CD14-positive monocyte (primary cell): ENCODE results near the gene IDH1. TPM values are rescaled to one million over a fixed set of nuclear protein-coding genes. Genes with fewer than 3 reads are reported as not detected.

Source experiments
- DNase-seq, 3 donors: peaks; one replicate each; pipeline ENCODE4 v3.0.0-alpha.2; 2011 to 2022
- H2AFZ ChIP-seq: 2 replicates; pipeline ENCODE4 v1.6.0; 2012; ENCODE audit warnings: mild to moderate bottlenecking, low read depth, low read length, inconsistent platforms; ENCODE audit not compliant: insufficient read depth, poor library complexity, severe bottlenecking
- H3K27ac ChIP-seq, 2 donors: 1 replicate in 1 of 2; 2 replicates in 1 of 2; pipeline ENCODE4 v1.5.1; 2012 to 2013; ENCODE audit warnings: low read length in 2 of 2, control low read depth in 1 of 2, inconsistent platforms in 1 of 2, low read depth in 1 of 2, mild to moderate bottlenecking in 1 of 2
- H3K27me3 ChIP-seq, 2 donors: one replicate each; pipeline versions ENCODE4 v1.6.0 to v1.6.1; 2011 to 2013; ENCODE audit warnings: low read length in 2 of 2; ENCODE audit not compliant: control insufficient read depth in 2 of 2, insufficient read depth in 2 of 2
- H3K36me3 ChIP-seq, 2 donors: replicated peaks in 1 of 2; 1 replicate in 1 of 2; 2 replicates in 1 of 2; pipeline versions ENCODE4 v1.5.1 to v1.6.1; 2012 to 2013; ENCODE audit warnings: low read length in 2 of 2, control low read depth in 1 of 2, inconsistent platforms in 1 of 2, mild to moderate bottlenecking in 1 of 2; ENCODE audit not compliant: insufficient read depth in 2 of 2, control insufficient read depth in 1 of 2
- H3K4me1 ChIP-seq, 2 donors: 1 replicate in 1 of 2; 2 replicates in 1 of 2; pipeline versions ENCODE4 v1.5.1 to v1.6.1; 2012 to 2013; ENCODE audit warnings: low read length in 2 of 2, control low read depth in 1 of 2, inconsistent platforms in 1 of 2, mild to moderate bottlenecking in 1 of 2, moderate library complexity in 1 of 2; ENCODE audit not compliant: insufficient read depth in 2 of 2, control insufficient read depth in 1 of 2
- H3K4me2 ChIP-seq: replicated peaks from 2 replicates; pipeline ENCODE3; 2012; ENCODE audit warnings: low read length, moderate library complexity, mild to moderate bottlenecking; ENCODE audit not compliant: poor library complexity, severe bottlenecking; ENCODE audit errors: extremely low read depth
- H3K4me3 ChIP-seq, 3 experiments: fragments of 200-600 bp in 1 of 3; sonication (generic) in 1 of 3; replicated peaks in 1 of 3; 1 replicate in 2 of 3; 2 replicates in 1 of 3; pipeline ENCODE4 v1.5.1; 2011 to 2013; ENCODE audit warnings: low read length in 3 of 3, mild to moderate bottlenecking in 3 of 3, control low read depth in 2 of 3, low read depth in 2 of 3, inconsistent platforms in 1 of 3, moderate library complexity in 1 of 3
- H3K79me2 ChIP-seq: 2 replicates; pipeline ENCODE4 v1.6.0; 2012; ENCODE audit warnings: mild to moderate bottlenecking, control low read depth, inconsistent platforms, low read length, moderate library complexity; ENCODE audit not compliant: insufficient read depth
- H3K9ac ChIP-seq: 2 replicates; pipeline ENCODE4 v1.6.0; 2017; ENCODE audit warnings: low read length, mild to moderate bottlenecking; ENCODE audit not compliant: insufficient read depth, poor library complexity, severe bottlenecking
- H3K9me3 ChIP-seq, 2 donors: replicated peaks in 1 of 2; 1 replicate in 1 of 2; 2 replicates in 1 of 2; pipeline versions ENCODE4 v1.5.1 to v1.6.1; 2012 to 2013; ENCODE audit warnings: low read length in 2 of 2, control low read depth in 1 of 2; ENCODE audit not compliant: control insufficient read depth in 1 of 2, insufficient read depth in 1 of 2
- H4K20me1 ChIP-seq: 2 replicates; pipeline ENCODE4 v1.6.0; 2012; ENCODE audit warnings: mild to moderate bottlenecking, low read length, control low read depth, moderate library complexity; ENCODE audit not compliant: insufficient read depth
- H3K27ac Mint-ChIP-seq, 7 donors: one replicate each; pipeline ENCODE4 v1.8.0; 2020; ENCODE audit warnings: mild to moderate bottlenecking in 7 of 7, mixed read lengths in 7 of 7, moderate library complexity in 6 of 7, inconsistent platforms in 2 of 7
- H3K27me3 Mint-ChIP-seq, 3 donors: one replicate each; pipeline ENCODE4 v1.8.0; 2021 to 2022; ENCODE audit warnings: low read depth in 3 of 3, mild to moderate bottlenecking in 3 of 3, mixed read lengths in 3 of 3, moderate library complexity in 3 of 3, inconsistent platforms in 1 of 3
- H3K36me3 Mint-ChIP-seq, 2 donors: one replicate each; pipeline ENCODE4 v1.8.0; 2020; ENCODE audit warnings: mixed read lengths in 2 of 2, inconsistent platforms in 1 of 2, mild to moderate bottlenecking in 1 of 2
- H3K4me1 Mint-ChIP-seq: one replicate; pipeline ENCODE4 v1.8.0; 2020; ENCODE audit warnings: mild to moderate bottlenecking, mixed read lengths
- H3K4me3 Mint-ChIP-seq, 2 donors: one replicate each; pipeline ENCODE4 v1.8.0; 2020; ENCODE audit warnings: mild to moderate bottlenecking in 2 of 2, mixed read lengths in 2 of 2, moderate library complexity in 1 of 2
- H3K9me3 Mint-ChIP-seq, 7 donors: one replicate each; pipeline ENCODE4 v1.8.0; 2020 to 2022; ENCODE audit warnings: mixed read lengths in 7 of 7, mild to moderate bottlenecking in 6 of 7, moderate library complexity in 6 of 7, inconsistent platforms in 2 of 7
- CTCF ChIP-seq: fragments of 200-600 bp; IDR thresholded peaks from one replicate; pipeline ENCODE4 v1.8.0; 2022; ENCODE audit warnings: antibody characterized with exemption, mild to moderate bottlenecking
- WGBS: methylation state at CpG from one replicate; pipeline ENCODE4 v1.1.5; 2013; ENCODE audit warnings: missing lambda C conversion rate; ENCODE audit not compliant: insufficient coverage; 5-methylcytosine and 5-hydroxymethylcytosine counted together
- intact Hi-C, 2 donors: fragments of 100-400 bp; cut with micrococcal nuclease; formaldehyde crosslinking; loops; one replicate each; pipeline versions ENCODE4 v1.15.0 to v1.15.1; 2023
- polyA plus RNA-seq, 3 donors: library from polyadenylated mRNA; depleted of rRNA in 1 of 3; unstranded in 2 of 3; stranded (reverse) in 1 of 3; fragments of 300-500 nt in 2 of 3; fragments of >200 nt in 1 of 3; fragmentation: Illumina TruSeq in 2 of 3; gene quantifications; 1 replicate in 2 of 3; 2 replicates in 1 of 3; pipeline ENCODE4 v1.2.3, GENCODE V29; 2012 to 2021

IDH1 gene
- polyA plus RNA-seq, 3 donors = 33.6 to 120 (median 115) TPM

GRCh38 chr2:208294482-208295024 lies 39.7 kb upstream of the IDH1 start:
- no peak overlapping the region for H3K4me3 ChIP-seq
- no peaks in the 10 kb centered on the region for H3K27me3 Mint-ChIP-seq
- intact Hi-C loops = no loop called here
- H3K4me1 Mint-ChIP-seq = peaks cover 40% of the 10 kb centered on the region
- H3K27me3 ChIP-seq = no peaks in the 10 kb centered on the region
- H3K36me3 ChIP-seq = peaks cover 39 to 62% of the 10 kb centered on the region in 2 donors
- H3K4me2 ChIP-seq = no peak overlapping the region
- WGBS = no CpG with 5 or more reads among the region's 4 CpGs
- H3K79me2 ChIP-seq = peaks cover 82% of the 10 kb centered on the region
- H3K36me3 Mint-ChIP-seq = peaks cover 55 to 71% of the 10 kb centered on the region in 2 donors
- H3K4me1 ChIP-seq = peaks cover 22 to 28% of the 10 kb centered on the region in 2 donors
- no peak overlapping the region for H3K4me3 Mint-ChIP-seq
- peak in 2 of 3 donors; percentile 1 to 29 for DNase-seq
- H3K9me3 ChIP-seq = peaks cover 0 to 9% of the 10 kb centered on the region in 2 donors
- peak overlapping the region in 1 of 2 donors; percentile 67 for H3K27ac ChIP-seq
- no peak overlapping the region for H2AFZ ChIP-seq
- peak overlapping the region; percentile 24 to 80 (median 70) for H3K27ac Mint-ChIP-seq
- peaks cover 0 to 7% (median 4%) of the 10 kb centered on the region in 7 donors for H3K9me3 Mint-ChIP-seq
- H3K9ac ChIP-seq = no peak overlapping the region
- H4K20me1 ChIP-seq = peaks cover 82% of the 10 kb centered on the region
- no peak for TF ChIP-seq CTCF

- peaks cover 44% of the 10 kb centered on the region for H4K20me1 ChIP-seq
- no CpG with 5 or more reads among the region's 4 CpGs for WGBS
- H3K79me2 ChIP-seq = peaks cover 66% of the 10 kb centered on the region
- peaks cover 62 to 83% of the 10 kb centered on the region in 2 donors for H3K36me3 ChIP-seq
- H3K4me3 Mint-ChIP-seq = peak overlapping the region in 1 of 2 donors; percentile 43
- H3K4me1 ChIP-seq = peaks cover 5% of the 10 kb centered on the region in 2 donors
- DNase-seq = no peak
- H3K4me3 ChIP-seq = no peak overlapping the region
- no peak overlapping the region for H3K9ac ChIP-seq
- H3K36me3 Mint-ChIP-seq = peaks cover 64 to 72% of the 10 kb centered on the region in 2 donors
- no peak overlapping the region for H3K4me2 ChIP-seq
- no peak overlapping the region for H2AFZ ChIP-seq
- intact Hi-C loops = no loop called here
- H3K9me3 Mint-ChIP-seq = peaks cover 0 to 9% (median 4%) of the 10 kb centered on the region in 7 donors
- H3K27me3 ChIP-seq = no peaks in the 10 kb centered on the region
- H3K27me3 Mint-ChIP-seq = no peaks in the 10 kb centered on the region
- peaks cover 9% of the 10 kb centered on the region for H3K4me1 Mint-ChIP-seq
- H3K27ac ChIP-seq = peak overlapping the region in 1 of 2 donors; percentile 28
- TF ChIP-seq CTCF = no peak
- H3K9me3 ChIP-seq = peaks cover 0 to 9% of the 10 kb centered on the region in 2 donors
- peak overlapping the region in 6 of 7 donors; percentile 8 to 79 (median 46) for H3K27ac Mint-ChIP-seq
Observed at GRCh38 chr2:208285853-208286252, 31.0 kb upstream of the IDH1 start.
